Mesodermal cell (in vitro differentiated cells): Measurements from ENCODE around the gene MGAT4A. TPM values are rescaled to one million over a fixed set of nuclear protein-coding genes. Genes with fewer than 3 reads are reported as not detected.

ENCODE experiments used
- H3K27ac ChIP-seq: 2 replicates; pipeline ENCODE4 v1.7.0; 2013; ENCODE audit warnings: mild to moderate bottlenecking, low read depth, low read length, moderate library complexity; ENCODE audit not compliant: severe bottlenecking
- H3K36me3 ChIP-seq: 2 replicates; pipeline ENCODE4 v1.7.1; 2013; ENCODE audit warnings: mild to moderate bottlenecking, low read length, moderate library complexity; ENCODE audit not compliant: control insufficient read depth, insufficient read depth
- H3K4me1 ChIP-seq: one replicate; pipeline ENCODE4 v1.7.1; 2013; ENCODE audit warnings: mild to moderate bottlenecking, low read length; ENCODE audit not compliant: insufficient read depth, control insufficient read depth, poor library complexity, severe bottlenecking
- H3K4me3 ChIP-seq: 2 replicates; pipeline ENCODE4 v1.7.0; 2013; ENCODE audit warnings: low read length, control low read depth, mild to moderate bottlenecking; ENCODE audit not compliant: insufficient read depth, poor library complexity, severe bottlenecking; ENCODE audit errors: extremely low read depth
- H3K9me3 ChIP-seq: 2 replicates; pipeline ENCODE4 v1.7.1; 2013; ENCODE audit warnings: mild to moderate bottlenecking, low read length, moderate library complexity; ENCODE audit not compliant: control insufficient read depth
- WGBS, 2 experiments: methylation state at CpG; one replicate each; pipeline ENCODE4 v1.1.5; 2013; ENCODE audit warnings: missing lambda C conversion rate in 2 of 2; ENCODE audit not compliant: insufficient coverage in 2 of 2; 5-methylcytosine and 5-hydroxymethylcytosine counted together
- polyA plus RNA-seq, 2 experiments: library from polyadenylated mRNA; stranded (reverse); fragments of 50-300 nt; gene quantifications; one replicate each; pipeline ENCODE4 v1.2.3, GENCODE V29; 2013

The MGAT4A gene
- 1.9 TPM for polyA plus RNA-seq (2013, experiment 1 of 2)
- polyA plus RNA-seq (2013, experiment 2 of 2) = 1.5 TPM

- 2 to 3% methylated on average over 58 to 63 of the region's 110 CpGs for WGBS, 2 experiments
- H3K36me3 ChIP-seq = no peaks in the 10 kb centered on the region
- no peaks in the 10 kb centered on the region for H3K4me1 ChIP-seq
- peak within 1 kb of the TSS; percentile 19 for H3K27ac ChIP-seq
- H3K4me3 ChIP-seq = peak within 1 kb of the TSS; percentile 50
- peaks cover 6% of the 10 kb centered on the region for H3K9me3 ChIP-seq
Measured at GRCh38 chr2:98731041-98731893, at the start of gene MGAT4A. Gene MGAT4A (minus strand): TSS chr2:98731132. CDS start chr2:98726332, 4,800 bp downstream.

- Histone ChIP-seq H3K4me3 (no peak overlapping the region), H3K36me3 (no peaks in the 10 kb centered on the region), H3K9me3 (peaks cover 3% of the 10 kb centered on the region), H3K27ac (no peak overlapping the region), H3K4me1 (no peaks in the 10 kb centered on the region)
- 79 to 93% methylated on average over 3 of the region's 6 CpGs for WGBS, 2 experiments
Measured at GRCh38 chr2:98778741-98779483, 48.0 kb upstream of the MGAT4A start.

- Histone ChIP-seq H3K4me3 (no peak overlapping the region), H3K4me1 (no peaks in the 10 kb centered on the region), H3K36me3 (no peaks in the 10 kb centered on the region), H3K9me3 (peaks cover 3% of the 10 kb centered on the region), H3K27ac (no peak overlapping the region)
- 88 to 94% methylated on average over 4 of the region's 4 CpGs for WGBS, 2 experiments
Measured at GRCh38 chr2:98778151-98778550, 47.2 kb upstream of the MGAT4A start.

GRCh38 chr2:98777710-98778109 lies 46.8 kb upstream of the MGAT4A start:
- Histone ChIP-seq H3K36me3 (no peaks in the 10 kb centered on the region), H3K9me3 (peaks cover 3% of the 10 kb centered on the region), H3K4me3 (no peak overlapping the region), H3K4me1 (no peaks in the 10 kb centered on the region), H3K27ac (no peak overlapping the region)
- WGBS, 2 experiments = no CpG with 5 or more reads among the region's 1 CpG

GRCh38 chr2:98777076-98777475 lies 46.1 kb upstream of the MGAT4A start:
- Histone ChIP-seq H3K36me3 (no peaks in the 10 kb centered on the region), H3K4me1 (no peaks in the 10 kb centered on the region), H3K9me3 (no peaks in the 10 kb centered on the region), H3K27ac (no peak overlapping the region), H3K4me3 (no peak overlapping the region)
- 91 to 100% methylated on average over 2 to 6 of the region's 6 CpGs for WGBS, 2 experiments

GRCh38 chr2:98776136-98776535 lies 45.2 kb upstream of the MGAT4A start:
- Histone ChIP-seq H3K4me1 (no peaks in the 10 kb centered on the region), H3K36me3 (no peaks in the 10 kb centered on the region), H3K4me3 (no peak overlapping the region), H3K27ac (no peak overlapping the region), H3K9me3 (no peaks in the 10 kb centered on the region)
- 78% methylated on average over 1 of the region's 1 CpG; no CpG with 5 or more reads in 1 of the 2 experiments for WGBS, 2 experiments

GRCh38 chr2:98775146-98775986 lies 44.4 kb upstream of the MGAT4A start:
- Histone ChIP-seq H3K27ac (no peak overlapping the region), H3K4me3 (no peak overlapping the region), H3K36me3 (no peaks in the 10 kb centered on the region), H3K4me1 (no peaks in the 10 kb centered on the region), H3K9me3 (no peaks in the 10 kb centered on the region)
- WGBS, 2 experiments = 90 to 93% methylated on average over 17 to 20 of the region's 20 CpGs

- WGBS, 2 experiments = 93 to 100% methylated on average over 1 to 3 of the region's 4 CpGs
- no peaks in the 10 kb centered on the region for H3K36me3 ChIP-seq
- no peak overlapping the region for H3K4me3 ChIP-seq
- no peaks in the 10 kb centered on the region for H3K9me3 ChIP-seq
- H3K27ac ChIP-seq = no peak overlapping the region
- H3K4me1 ChIP-seq = no peaks in the 10 kb centered on the region
Measured at GRCh38 chr2:98773907-98774306, 43.0 kb upstream of the MGAT4A start.

- WGBS, 2 experiments = 86 to 96% methylated on average over 3 to 5 of the region's 5 CpGs
- no peak overlapping the region for H3K27ac ChIP-seq
- H3K9me3 ChIP-seq = no peaks in the 10 kb centered on the region
- H3K4me3 ChIP-seq = no peak overlapping the region
- no peaks in the 10 kb centered on the region for H3K4me1 ChIP-seq
- H3K36me3 ChIP-seq = no peaks in the 10 kb centered on the region
Measured at GRCh38 chr2:98773169-98773568, 42.2 kb upstream of the MGAT4A start.

GRCh38 chr2:98772536-98772935 lies 41.6 kb upstream of the MGAT4A start:
- no peak overlapping the region for H3K27ac ChIP-seq
- H3K36me3 ChIP-seq = no peaks in the 10 kb centered on the region
- no peaks in the 10 kb centered on the region for H3K4me1 ChIP-seq
- 88 to 94% methylated on average over 6 to 8 of the region's 8 CpGs for WGBS, 2 experiments
- no peak overlapping the region for H3K4me3 ChIP-seq
- H3K9me3 ChIP-seq = no peaks in the 10 kb centered on the region
